OCI-LY3 (cell line): Measurements from ENCODE around the gene RAD51B.
A peak's percentile ranks its signal among the peaks of the same experiment; 100 is the strongest.

Source experiments
- H2AFZ ChIP-seq: fragments of 200-600, 300-600 bp; shearing (Covaris generic); 2 replicates; pipeline ENCODE4 v1.6.0; 2014; ENCODE audit warnings: antibody characterized with exemption, low read depth, low read length
- H3K27ac ChIP-seq: fragments of 200-600, 300-600 bp; sonication (generic); 2 replicates; pipeline ENCODE4 v1.5.1; 2014; ENCODE audit warnings: mild to moderate bottlenecking, low read length, moderate library complexity, mixed read lengths
- H3K27me3 ChIP-seq: fragments of 200-600, 300-600 bp; sonication (generic); 2 replicates; pipeline ENCODE4 v1.6.1; 2014; ENCODE audit warnings: low read depth, low read length, mixed read lengths
- H3K36me3 ChIP-seq: fragments of 200-600, 300-600 bp; sonication (generic); replicated peaks from 2 replicates; pipeline ENCODE3; 2014; ENCODE audit warnings: low read depth, low read length, mixed read lengths
- H3K4me1 ChIP-seq: fragments of 300-600, 200-600 bp; sonication (generic); 2 replicates; pipeline ENCODE4 v1.6.1; 2014; ENCODE audit warnings: low read length, mixed read lengths
- H3K4me2 ChIP-seq: fragments of 200-600, 300-600 bp; sonication (generic); 2 replicates; pipeline ENCODE4 v1.6.1; 2014; ENCODE audit warnings: low read length, mixed read lengths
- H3K4me3 ChIP-seq: fragments of 300-600, 200-600 bp; sonication (generic); 2 replicates; pipeline ENCODE4 v1.5.1; 2014; ENCODE audit warnings: antibody characterized with exemption, mild to moderate bottlenecking, low read length, moderate library complexity
- H3K79me2 ChIP-seq: fragments of 300-600, 200-600 bp; shearing (Covaris generic); 2 replicates; pipeline ENCODE4 v1.6.1; 2014; ENCODE audit warnings: mild to moderate bottlenecking, low read length, mixed read lengths
- H3K9ac ChIP-seq: fragments of 300-600, 200-600 bp; shearing (Covaris generic); 2 replicates; pipeline ENCODE4 v1.6.0; 2014; ENCODE audit warnings: mild to moderate bottlenecking, low read length, moderate library complexity
- H3K9me3 ChIP-seq: fragments of 200-600, 300-600 bp; shearing (Covaris generic); 2 replicates; pipeline ENCODE4 v1.6.1; 2014; ENCODE audit warnings: low read length, mixed read lengths; ENCODE audit not compliant: insufficient read depth
- H4K20me1 ChIP-seq: fragments of 200-600, 300-600 bp; sonication (generic); 2 replicates; pipeline ENCODE4 v1.6.1; 2016; ENCODE audit warnings: low read length, mixed read lengths; ENCODE audit not compliant: insufficient read depth
- EZH2phosphoT487 ChIP-seq: fragments of 200-600 bp; shearing (Covaris generic); IDR thresholded peaks from 2 replicates; pipeline ENCODE4 v1.6.1; 2018; ENCODE audit warnings: antibody characterized with exemption, mixed run types, low read depth
- TF ChIP-seq, protein P1 (sequence below): fragments of 200-600, 300-600 bp; sonication (generic); IDR thresholded peaks from 2 replicates; pipeline ENCODE4 v1.5.1; 2014; ENCODE audit warnings: antibody characterized with exemption, low read length, low read depth

Gene RAD51B

DNA sequence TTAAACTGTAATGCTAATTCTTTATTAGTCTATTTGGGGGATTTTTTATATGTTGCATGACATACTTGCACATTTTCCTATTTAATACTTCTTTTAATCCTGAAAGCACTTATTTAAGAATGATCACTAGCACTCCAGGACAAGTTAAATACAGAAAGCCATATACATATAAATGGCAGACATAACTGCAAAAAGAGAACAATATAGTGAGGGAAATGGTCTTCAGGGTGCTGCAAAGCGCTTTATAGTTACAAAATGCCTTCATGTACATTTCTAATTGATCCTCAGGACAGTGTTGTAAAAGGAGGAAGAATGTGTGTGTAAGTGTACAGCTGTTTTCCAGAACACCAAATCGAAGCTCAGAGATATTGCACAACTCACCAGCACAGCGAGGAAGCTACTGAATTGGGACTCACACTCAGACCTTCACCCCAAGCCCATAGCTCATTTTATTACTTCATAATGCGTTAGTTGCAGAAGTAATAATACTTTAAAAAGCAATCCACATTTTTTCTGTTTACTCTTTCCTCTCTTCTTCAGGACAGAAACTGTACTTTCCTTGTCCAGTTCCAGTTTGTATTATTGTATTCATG lies 428.2 kb downstream of the RAD51B start:
- Histone ChIP-seq H3K79me2 (no peaks in the 10 kb centered on the region), H3K4me2 (no peak overlapping the region), H3K4me1 (peaks cover 53% of the 10 kb centered on the region), H3K27me3 (no peaks in the 10 kb centered on the region), H4K20me1 (no peaks in the 10 kb centered on the region), H2AFZ (no peak overlapping the region), H3K9ac (no peak overlapping the region), H3K36me3 (no peaks in the 10 kb centered on the region), H3K9me3 (no peaks in the 10 kb centered on the region), H3K4me3 (no peak overlapping the region), H3K27ac (no peak overlapping the region)
- no peak for TF ChIP-seq EZH2phosphoT487
- TF ChIP-seq, protein P1, sequence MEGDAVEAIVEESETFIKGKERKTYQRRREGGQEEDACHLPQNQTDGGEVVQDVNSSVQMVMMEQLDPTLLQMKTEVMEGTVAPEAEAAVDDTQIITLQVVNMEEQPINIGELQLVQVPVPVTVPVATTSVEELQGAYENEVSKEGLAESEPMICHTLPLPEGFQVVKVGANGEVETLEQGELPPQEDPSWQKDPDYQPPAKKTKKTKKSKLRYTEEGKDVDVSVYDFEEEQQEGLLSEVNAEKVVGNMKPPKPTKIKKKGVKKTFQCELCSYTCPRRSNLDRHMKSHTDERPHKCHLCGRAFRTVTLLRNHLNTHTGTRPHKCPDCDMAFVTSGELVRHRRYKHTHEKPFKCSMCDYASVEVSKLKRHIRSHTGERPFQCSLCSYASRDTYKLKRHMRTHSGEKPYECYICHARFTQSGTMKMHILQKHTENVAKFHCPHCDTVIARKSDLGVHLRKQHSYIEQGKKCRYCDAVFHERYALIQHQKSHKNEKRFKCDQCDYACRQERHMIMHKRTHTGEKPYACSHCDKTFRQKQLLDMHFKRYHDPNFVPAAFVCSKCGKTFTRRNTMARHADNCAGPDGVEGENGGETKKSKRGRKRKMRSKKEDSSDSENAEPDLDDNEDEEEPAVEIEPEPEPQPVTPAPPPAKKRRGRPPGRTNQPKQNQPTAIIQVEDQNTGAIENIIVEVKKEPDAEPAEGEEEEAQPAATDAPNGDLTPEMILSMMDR, result no peak

DNA sequence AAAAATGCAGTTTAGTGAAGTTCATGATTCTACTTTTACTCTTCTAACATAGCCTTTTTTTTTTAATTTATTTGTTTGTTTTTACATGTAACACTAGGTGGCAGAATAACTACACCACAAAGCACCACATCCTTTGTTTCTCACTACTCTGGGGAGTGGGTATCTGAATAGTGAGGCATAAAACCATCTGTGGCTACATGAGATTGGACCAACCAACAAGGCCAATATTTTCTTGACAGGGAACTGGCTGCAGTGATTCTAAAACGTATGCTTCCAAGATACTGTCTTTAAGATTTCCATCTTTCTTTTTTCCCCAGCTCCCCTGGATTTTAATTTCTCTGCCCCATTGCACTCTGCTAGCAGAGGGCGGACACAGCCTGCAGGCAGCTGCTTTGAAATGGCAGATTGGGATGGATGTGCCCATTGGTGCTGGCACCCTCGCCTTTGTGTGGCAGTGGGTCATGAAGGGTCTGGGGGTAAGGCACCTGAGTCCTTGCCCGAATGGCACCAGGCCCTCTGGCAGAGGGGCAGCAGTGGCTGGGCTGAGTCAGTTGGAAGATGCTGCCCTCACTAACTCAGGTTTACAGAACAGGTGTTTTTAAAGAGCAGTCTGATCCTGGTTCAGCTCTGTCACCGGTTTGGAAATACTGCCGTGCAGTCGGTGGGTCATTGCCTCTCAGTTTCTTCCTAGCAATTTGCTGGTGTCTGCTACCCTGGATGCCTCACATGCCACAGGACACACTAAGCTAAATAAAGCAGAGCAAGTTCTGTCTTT lies 429.1 kb downstream of the RAD51B start:
- Histone ChIP-seq H4K20me1 (no peaks in the 10 kb centered on the region), H3K27ac (no peak overlapping the region), H3K9ac (peak overlapping the region; percentile 2; the same call in 1 of the 2 replicates), H3K9me3 (no peaks in the 10 kb centered on the region), H3K4me1 (peaks cover 56% of the 10 kb centered on the region), H3K79me2 (no peaks in the 10 kb centered on the region), H2AFZ (no peak overlapping the region), H3K27me3 (no peaks in the 10 kb centered on the region), H3K36me3 (no peaks in the 10 kb centered on the region), H3K4me3 (no peak overlapping the region), H3K4me2 (no peak overlapping the region)
- no peak for TF ChIP-seq EZH2phosphoT487
- TF ChIP-seq, protein P1, result peak; percentile 70

DNA sequence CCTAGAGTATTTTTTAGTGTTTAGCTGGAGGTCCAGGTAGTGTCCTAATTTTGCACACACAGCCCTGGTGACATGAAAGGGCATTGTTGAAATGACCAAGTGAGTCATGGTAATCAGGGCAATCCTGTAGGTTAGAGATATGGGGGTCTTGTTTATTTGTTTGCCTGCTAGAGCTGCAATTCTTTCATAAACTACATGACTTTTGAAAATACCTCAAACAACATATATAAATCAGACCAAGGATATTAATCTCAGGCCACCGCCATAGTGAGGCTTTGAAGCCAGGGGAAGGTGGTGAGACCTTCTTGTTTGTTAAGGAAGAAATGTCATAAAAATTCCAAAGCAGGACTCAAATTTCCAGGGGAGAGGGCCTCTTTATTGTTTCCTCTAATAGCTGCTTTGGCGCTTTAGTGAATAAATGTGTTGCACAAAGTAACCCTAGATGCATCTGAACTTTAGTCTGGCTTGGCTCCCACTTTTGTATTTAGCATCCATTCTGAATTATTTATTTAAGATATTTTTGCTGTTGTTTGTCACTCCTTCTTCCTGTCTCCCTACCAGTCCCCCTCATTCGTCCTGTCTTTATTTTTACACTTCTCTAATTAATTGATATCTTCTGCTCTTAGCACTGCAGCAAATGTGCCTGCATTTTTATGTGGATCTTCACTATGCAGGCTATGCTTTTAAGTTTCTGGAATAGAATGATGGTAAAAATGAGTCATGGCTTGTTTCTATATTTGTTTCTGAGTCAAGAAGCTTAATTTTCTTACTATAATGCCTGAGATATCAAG lies 430.3 kb downstream of the RAD51B start:
- TF ChIP-seq, protein P1, result no peak
- no peak for TF ChIP-seq EZH2phosphoT487
- Histone ChIP-seq H3K9ac (no peak overlapping the region), H3K36me3 (no peaks in the 10 kb centered on the region), H3K9me3 (no peaks in the 10 kb centered on the region), H3K27me3 (no peaks in the 10 kb centered on the region), H3K79me2 (no peaks in the 10 kb centered on the region), H3K4me2 (no peak overlapping the region), H3K27ac (no peak overlapping the region), H3K4me3 (no peak overlapping the region), H2AFZ (no peak overlapping the region), H3K4me1 (peaks cover 66% of the 10 kb centered on the region), H4K20me1 (no peaks in the 10 kb centered on the region)
